Neural cell (in vitro differentiated cells): ENCODE results near the gene KCNQ5. TPM values are rescaled to one million over a fixed set of nuclear protein-coding genes. Genes with fewer than 3 reads are reported as not detected.

Source experiments
- H2AFZ ChIP-seq: fragments of 200-600, 300-800 bp; sonication (generic), shearing (Covaris generic); 2 replicates; pipeline ENCODE4 v1.6.0; 2014; ENCODE audit warnings: low read depth, mild to moderate bottlenecking, antibody characterized with exemption, low read length, moderate library complexity
- H3F3A ChIP-seq: fragments of 200-600 bp; shearing (Covaris generic); 2 replicates; pipeline ENCODE4 v1.6.1; 2016; ENCODE audit warnings: mild to moderate bottlenecking, moderate library complexity, mixed read lengths, antibody characterized with exemption, low read length; ENCODE audit not compliant: insufficient read depth, poor library complexity, severe bottlenecking
- H3K27ac ChIP-seq: fragments of 200-600, 300-800 bp; sonication (generic), shearing (Covaris generic); 2 replicates; pipeline ENCODE4 v1.5.1; 2014; ENCODE audit warnings: mild to moderate bottlenecking, low read length, moderate library complexity
- H3K27me3 ChIP-seq: fragments of 300-800, 200-600 bp; sonication (generic), shearing (Covaris generic); 2 replicates; pipeline ENCODE4 v1.6.0; 2014; ENCODE audit warnings: mild to moderate bottlenecking, low read depth, low read length, moderate library complexity; ENCODE audit not compliant: insufficient read depth
- H3K36me3 ChIP-seq: fragments of 300-800, 200-600 bp; sonication (generic), shearing (Covaris generic); 2 replicates; pipeline ENCODE4 v1.5.1; 2014; ENCODE audit warnings: mild to moderate bottlenecking, antibody characterized with exemption, low read length, moderate library complexity; ENCODE audit not compliant: insufficient read depth
- H3K4me2 ChIP-seq: fragments of 300-800, 200-600 bp; sonication (generic), shearing (Covaris generic); 2 replicates; pipeline ENCODE4 v1.6.0; 2014; ENCODE audit warnings: mild to moderate bottlenecking, low read length
- H3K4me3 ChIP-seq: fragments of 300-800, 200-600 bp; sonication (generic), shearing (Covaris generic); 2 replicates; pipeline ENCODE4 v1.5.1; 2014; ENCODE audit warnings: mild to moderate bottlenecking, low read length, moderate library complexity
- H3K79me2 ChIP-seq: fragments of 200-600 bp; shearing (Covaris generic); replicated peaks from 2 replicates; pipeline ENCODE4 v1.6.0; 2014; ENCODE audit warnings: mild to moderate bottlenecking, low read length, moderate library complexity; ENCODE audit not compliant: insufficient read depth
- H3K9ac ChIP-seq: fragments of 300-800, 200-600 bp; sonication (generic), shearing (Covaris generic); 2 replicates; pipeline ENCODE4 v1.6.1; 2016; ENCODE audit warnings: mild to moderate bottlenecking, low read length, mixed read lengths
- H3K9me2 ChIP-seq: fragments of 200-600 bp; shearing (Covaris generic); 2 replicates; pipeline ENCODE4 v1.6.1; 2016; ENCODE audit warnings: mild to moderate bottlenecking, low read length, mixed read lengths; ENCODE audit not compliant: insufficient read depth
- H3K9me3 ChIP-seq: fragments of 200-600, 300-800 bp; sonication (generic), shearing (Covaris generic); 2 replicates; pipeline ENCODE4 v1.6.1; 2016; ENCODE audit warnings: mild to moderate bottlenecking, mixed run types, low read length, moderate library complexity, mixed read lengths
- H4K20me1 ChIP-seq: fragments of 200-600 bp; shearing (Covaris generic); 2 replicates; pipeline ENCODE4 v1.6.1; 2016; ENCODE audit warnings: mild to moderate bottlenecking, mixed run types; ENCODE audit not compliant: insufficient read depth
- CTCF ChIP-seq: fragments of 450-650 bp; IDR thresholded peaks from 2 replicates; pipeline ENCODE4 v1.5.1; 2014; ENCODE audit warnings: antibody characterized with exemption, mild to moderate bottlenecking, moderate library complexity; ENCODE audit not compliant: poor library complexity, severe bottlenecking
- EP300 ChIP-seq: fragments of 450-650 bp; conservative IDR thresholded peaks from 2 replicates; pipeline ENCODE4 v1.6.1; 2014; ENCODE audit warnings: antibody characterized with exemption, mild to moderate bottlenecking, moderate library complexity; ENCODE audit not compliant: poor library complexity, severe bottlenecking
- EZH2 ChIP-seq: fragments of 200-600, 300-800 bp; shearing (Covaris generic), sonication (generic); IDR thresholded peaks from 2 replicates; pipeline ENCODE4 v1.6.1; 2014; ENCODE audit warnings: antibody characterized with exemption, low read length, borderline replicate concordance, mild to moderate bottlenecking; ENCODE audit not compliant: insufficient read depth, poor library complexity, severe bottlenecking
- MXI1 ChIP-seq: fragments of 450-650 bp; conservative IDR thresholded peaks from 2 replicates; pipeline ENCODE4 v1.6.1; 2014; ENCODE audit warnings: antibody characterized with exemption, mild to moderate bottlenecking; ENCODE audit not compliant: poor library complexity, severe bottlenecking
- POLR2AphosphoS5 ChIP-seq: IDR thresholded peaks from 2 replicates; pipeline ENCODE4 v1.6.1; 2012
- RAD21 ChIP-seq: fragments of 450-650 bp; conservative IDR thresholded peaks from 2 replicates; pipeline ENCODE4 v1.6.1; 2014; ENCODE audit warnings: antibody characterized with exemption, mild to moderate bottlenecking, moderate library complexity
- REST ChIP-seq: IDR thresholded peaks from 2 replicates; pipeline ENCODE4 v1.6.1; 2012; ENCODE audit warnings: borderline replicate concordance
- SMC3 ChIP-seq: fragments of 450-650 bp; conservative IDR thresholded peaks from 2 replicates; pipeline ENCODE4 v1.6.1; 2014; ENCODE audit warnings: antibody characterized with exemption, mild to moderate bottlenecking, moderate library complexity; ENCODE audit not compliant: poor library complexity
- TAF1 ChIP-seq: IDR thresholded peaks from 2 replicates; pipeline ENCODE4 v1.6.1; 2012; ENCODE audit warnings: low read depth
- polyA plus RNA-seq: library from polyadenylated mRNA; depleted of rRNA; stranded (reverse); fragments of >200 nt; gene quantifications from 2 replicates; pipeline ENCODE4 v1.2.3, GENCODE V29; 2014

The KCNQ5 gene
- polyA plus RNA-seq, 1 donor from 2014 or later: 0.30 TPM

GRCh38 chr6:72930556-72931132 is 308.8 kb downstream of the KCNQ5 start:
- H3K4me2 ChIP-seq: no peak overlapping the region
- no peak overlapping the region for H2AFZ ChIP-seq
- no peaks in the 10 kb centered on the region for H3K9me2 ChIP-seq
- TF ChIP-seq EP300 (no peak), RAD21 (no peak), SMC3 (no peak), POLR2AphosphoS5 (no peak), MXI1 (no peak), REST (no peak), EZH2 (no peak), CTCF (no peak), TAF1 (no peak)
- H3F3A ChIP-seq: no peaks in the 10 kb centered on the region
- H3K4me3 ChIP-seq: no peak overlapping the region
- H4K20me1 ChIP-seq: no peaks in the 10 kb centered on the region
- H3K27me3 ChIP-seq: no peaks in the 10 kb centered on the region
- H3K27ac ChIP-seq: no peak overlapping the region
- no peaks in the 10 kb centered on the region for H3K36me3 ChIP-seq
- no peaks in the 10 kb centered on the region for H3K79me2 ChIP-seq
- no peak overlapping the region for H3K9ac ChIP-seq
- no peaks in the 10 kb centered on the region for H3K9me3 ChIP-seq

GRCh38 chr6:72931325-72931887 is 309.5 kb downstream of the KCNQ5 start:
- Histone ChIP-seq H4K20me1 (no peaks in the 10 kb centered on the region), H3K27ac (no peak overlapping the region), H3K79me2 (no peaks in the 10 kb centered on the region), H3K36me3 (no peaks in the 10 kb centered on the region), H2AFZ (no peak overlapping the region), H3K27me3 (no peaks in the 10 kb centered on the region), H3F3A (no peaks in the 10 kb centered on the region), H3K9me3 (no peaks in the 10 kb centered on the region), H3K4me3 (no peak overlapping the region), H3K9me2 (no peaks in the 10 kb centered on the region), H3K9ac (no peak overlapping the region), H3K4me2 (no peak overlapping the region)
- TF ChIP-seq EP300: no peak
- TF ChIP-seq CTCF: no peak
- no peak for TF ChIP-seq TAF1
- TF ChIP-seq POLR2AphosphoS5: no peak
